ENCODE results near the gene UBA1. TPM values are rescaled to one million over a fixed set of nuclear protein-coding genes. Genes with fewer than 3 reads are reported as not detected.

UBA1 gene
- total and polyA plus RNA-seq, 10 of the 15 experiments (the other 5 are each of a cell fraction or from before 2014, with no cell fraction given) = 60.4 to 314 (median 216) TPM

GRCh38 chrX:47241201-47242011, 47.8 kb downstream of the UBA1 start:
- CTCF ChIA-PET = interaction anchor here (0.9 kb wide), 1 partner anchor 39 kb away, joined by 3 read pairs; no protein-coding TSS in a partner anchor
- ATAC-seq (no peak), FAIRE-seq (no peak), DNase-seq (ENCODE audit: low read depth, low spot score) (no peak)
- no peak overlapping the region for H2AFZ ChIP-seq (ENCODE audit: control insufficient read depth, low read depth, low read length)
- no peaks in the 10 kb centered on the region for H3K4me1 ChIP-seq (ENCODE audit: control insufficient read depth, insufficient read depth, low read length)
- 77% methylated on average over 18 of the region's 18 CpGs for WGBS (ENCODE audit: insufficient coverage, insufficient replicate concordance, low lambda C conversion rate, missing lambda C conversion rate)
- H3K36me3 ChIP-seq (ENCODE audit: control insufficient read depth in 2 of 2, insufficient read depth in 2 of 2, low read length in 1 of 2) = no peaks in the 10 kb centered on the region; a peak in 3 of 4 replicates
- no peaks in the 10 kb centered on the region for H3K27me3 ChIP-seq (replicated peaks in 1 of 2; ENCODE audit: control insufficient read depth in 2 of 2, insufficient read depth in 2 of 2, low read length in 1 of 2)
- no TSS peak for BruUV-seq (replicated peaks)
- no peak overlapping the region for H3K9ac ChIP-seq (ENCODE audit: control insufficient read depth, insufficient read depth, low read length)
- no peaks in the 10 kb centered on the region; the same call in 1 of the 2 replicates for H3K79me2 ChIP-seq (ENCODE audit: control insufficient read depth, insufficient read depth, low read length)
- RAD21 ChIA-PET (ENCODE audit: unreplicated experiment) = no interaction called here
- POLR2A ChIA-PET = no interaction called here
- H3K4me3 ChIP-seq = no peak overlapping the region
- SMC1A ChIA-PET (ENCODE audit: uncharacterized antibody, unreplicated experiment) = no interaction called here
- no peak overlapping the region for H3K4me2 ChIP-seq (ENCODE audit: control insufficient read depth, insufficient read depth)
- H3K27ac ChIP-seq (ENCODE audit: control insufficient read depth, insufficient read depth) = no peak overlapping the region
- no peaks in the 10 kb centered on the region for H4K20me1 ChIP-seq (ENCODE audit: control insufficient read depth, insufficient read depth)
- intact Hi-C loops (cut with micrococcal nuclease; ENCODE audit: unreplicated experiment) = no loop called here
- in situ Hi-C loops (cut with MboI) = no loop called here
- TF ChIP-seq BCLAF1 (IDR thresholded peaks at IDR 0.05) (no peak), FOXM1 (IDR thresholded peaks at IDR 0.05; ENCODE audit: low read depth, low read length) (no peak), ATF7 (IDR thresholded peaks at IDR 0.05; ENCODE audit: low read depth) (no peak), IKZF2 (IDR thresholded peaks at IDR 0.05) (no peak), RAD21 (IDR thresholded peaks at IDR 0.05; ENCODE audit: insufficient read depth, low read depth, low read length) (no peak), BACH1 (IDR thresholded peaks at IDR 0.05; ENCODE audit: borderline replicate concordance) (no peak), POLR2AphosphoS2 (IDR thresholded peaks at IDR 0.05; ENCODE audit: low read depth, low read length) (no peak)
- no peaks in the 10 kb centered on the region for H3K9me3 ChIP-seq (replicated peaks; ENCODE audit: control insufficient read depth, insufficient read depth, low read length)

Data from GM12878 (cell line).